Measurements from ENCODE around the gene SLC35F2. TPM values are rescaled to one million over a fixed set of nuclear protein-coding genes. Genes with fewer than 3 reads are reported as not detected.
"Not testable (repeated sequence)": the region's sequence is repeated elsewhere in the genome, so short reads cannot be mapped to it uniquely, and the experiment has no call there.

SLC35F2 gene
- polyA plus RNA-seq, 1 donor from 2014 or later = 21.6 TPM

GRCh38 chr11:107853070-107853469 lies 5.5 kb downstream of the SLC35F2 start:
- no peak overlapping the region for H3K27ac Mint-ChIP-seq
- no peaks in the 10 kb centered on the region for H3K27me3 Mint-ChIP-seq
- H3K9me3 Mint-ChIP-seq = no peaks in the 10 kb centered on the region
- H3K36me3 Mint-ChIP-seq = peaks cover 2% of the 10 kb centered on the region
- peaks cover 14 to 31% (median 29%) of the 10 kb centered on the region in 3 donors for H3K4me1 Mint-ChIP-seq
- H3K4me3 Mint-ChIP-seq = no peak overlapping the region

- no peak overlapping the region for H3K27ac Mint-ChIP-seq
- peaks cover 19 to 33% (median 25%) of the 10 kb centered on the region in 3 donors for H3K4me1 Mint-ChIP-seq
- H3K36me3 Mint-ChIP-seq = peaks cover 2% of the 10 kb centered on the region
- H3K4me3 Mint-ChIP-seq = peak overlapping the region in 1 of 4 donors; percentile 16
- no peaks in the 10 kb centered on the region for H3K9me3 Mint-ChIP-seq
- H3K27me3 Mint-ChIP-seq = no peaks in the 10 kb centered on the region
Observed at GRCh38 chr11:107851704-107852310, 6.8 kb downstream of the SLC35F2 start.

GRCh38 chr11:107849790-107850189 lies 8.8 kb downstream of the SLC35F2 start:
- Mint-ChIP-seq H3K27ac (no peak overlapping the region), H3K4me3 (peak overlapping the region in 1 of 4 donors; percentile 66), H3K36me3 (peaks cover 2% of the 10 kb centered on the region), H3K27me3 (no peaks in the 10 kb centered on the region), H3K9me3 (no peaks in the 10 kb centered on the region), H3K4me1 (peaks cover 19 to 26% (median 19%) of the 10 kb centered on the region in 3 donors)

GRCh38 chr11:107848345-107848744 lies 10.2 kb downstream of the SLC35F2 start:
- no peaks in the 10 kb centered on the region for H3K27me3 Mint-ChIP-seq
- no peaks in the 10 kb centered on the region for H3K9me3 Mint-ChIP-seq
- peaks cover 2% of the 10 kb centered on the region for H3K36me3 Mint-ChIP-seq
- H3K27ac Mint-ChIP-seq = no peak overlapping the region
- peaks cover 19 to 25% (median 19%) of the 10 kb centered on the region in 3 donors for H3K4me1 Mint-ChIP-seq
- H3K4me3 Mint-ChIP-seq = no peak overlapping the region

- no peak overlapping the region for H3K4me3 Mint-ChIP-seq
- peaks cover 26 to 32% (median 27%) of the 10 kb centered on the region in 3 donors for H3K4me1 Mint-ChIP-seq
- H3K27me3 Mint-ChIP-seq = no peaks in the 10 kb centered on the region
- H3K9me3 Mint-ChIP-seq = no peaks in the 10 kb centered on the region
- peaks cover 2% of the 10 kb centered on the region for H3K36me3 Mint-ChIP-seq
- H3K27ac Mint-ChIP-seq = peak overlapping the region in 1 of 3 donors; percentile 5
Observed at GRCh38 chr11:107847184-107847583, 11.4 kb downstream of the SLC35F2 start.

- H3K4me1 Mint-ChIP-seq = peaks cover 24 to 37% (median 27%) of the 10 kb centered on the region in 3 donors
- no peaks in the 10 kb centered on the region for H3K9me3 Mint-ChIP-seq
Observed at GRCh38 chr11:107844041-107844440, 14.5 kb downstream of the SLC35F2 start.

GRCh38 chr11:107842412-107843100 lies 16.0 kb downstream of the SLC35F2 start:
- peaks cover 21 to 30% (median 23%) of the 10 kb centered on the region in 3 donors for H3K4me1 Mint-ChIP-seq

More at GRCh38 chr11:107844041-107844440, 14.5 kb downstream of the SLC35F2 start:
- H3K36me3 Mint-ChIP-seq = peaks cover 2% of the 10 kb centered on the region
- H3K4me3 Mint-ChIP-seq = peak overlapping the region in 1 of 4 donors; percentile 37
- no peaks in the 10 kb centered on the region for H3K27me3 Mint-ChIP-seq
- H3K27ac Mint-ChIP-seq = no peak overlapping the region

GRCh38 chr11:107840129-107840484 lies 18.5 kb downstream of the SLC35F2 start:
- peaks cover 14 to 28% (median 20%) of the 10 kb centered on the region in 3 donors for H3K4me1 Mint-ChIP-seq
- H3K9me3 Mint-ChIP-seq = no peaks in the 10 kb centered on the region
- no peaks in the 10 kb centered on the region for H3K36me3 Mint-ChIP-seq
- H3K27me3 Mint-ChIP-seq = no peaks in the 10 kb centered on the region
- H3K27ac Mint-ChIP-seq = no peak overlapping the region
- no peak overlapping the region for H3K4me3 Mint-ChIP-seq

More at GRCh38 chr11:107842412-107843100, 16.0 kb downstream of the SLC35F2 start:
- Mint-ChIP-seq H3K4me3 (peak overlapping the region in 1 of 4 donors; percentile 24), H3K36me3 (no peaks in the 10 kb centered on the region), H3K27me3 (no peaks in the 10 kb centered on the region), H3K9me3 (no peaks in the 10 kb centered on the region), H3K27ac (no peak overlapping the region)

- H3K4me1 Mint-ChIP-seq = peaks cover 10 to 21% (median 17%) of the 10 kb centered on the region in 3 donors
- H3K9me3 Mint-ChIP-seq = no peaks in the 10 kb centered on the region
- H3K27me3 Mint-ChIP-seq = no peaks in the 10 kb centered on the region
- no peak overlapping the region for H3K27ac Mint-ChIP-seq
- H3K4me3 Mint-ChIP-seq = no peak overlapping the region
- peaks cover 3% of the 10 kb centered on the region for H3K36me3 Mint-ChIP-seq
Observed at GRCh38 chr11:107836851-107837250, 21.7 kb downstream of the SLC35F2 start.

- H3K4me3 Mint-ChIP-seq = no peak overlapping the region
- H3K27me3 Mint-ChIP-seq = no peaks in the 10 kb centered on the region
- peaks cover 3% of the 10 kb centered on the region for H3K36me3 Mint-ChIP-seq
- H3K4me1 Mint-ChIP-seq = peaks cover 6 to 9% (median 9%) of the 10 kb centered on the region in 3 donors
- no peaks in the 10 kb centered on the region for H3K9me3 Mint-ChIP-seq
- H3K27ac Mint-ChIP-seq = no peak overlapping the region
Observed at GRCh38 chr11:107834995-107835394, 23.6 kb downstream of the SLC35F2 start.

GRCh38 chr11:107833926-107834325 lies 24.7 kb downstream of the SLC35F2 start:
- H3K27ac Mint-ChIP-seq = peak overlapping the region in 1 of 3 donors; percentile 27
- not testable (repeated sequence) for H3K4me1 Mint-ChIP-seq, H3K9me3 Mint-ChIP-seq, H3K36me3 Mint-ChIP-seq, H3K27me3 Mint-ChIP-seq, H3K4me3 Mint-ChIP-seq

- H3K4me1 Mint-ChIP-seq = peaks cover 4 to 9% (median 5%) of the 10 kb centered on the region in 3 donors
- no peaks in the 10 kb centered on the region for H3K9me3 Mint-ChIP-seq
- no peak overlapping the region for H3K27ac Mint-ChIP-seq
- H3K27me3 Mint-ChIP-seq = no peaks in the 10 kb centered on the region
- peaks cover 6% of the 10 kb centered on the region for H3K36me3 Mint-ChIP-seq
- no peak overlapping the region for H3K4me3 Mint-ChIP-seq
Observed at GRCh38 chr11:107830915-107831540, 27.6 kb downstream of the SLC35F2 start.

GRCh38 chr11:107827041-107827440 lies 31.5 kb downstream of the SLC35F2 start:
- Mint-ChIP-seq H3K27ac (no peak overlapping the region), H3K4me3 (no peak overlapping the region), H3K9me3 (no peaks in the 10 kb centered on the region), H3K4me1 (peaks cover 7 to 22% (median 9%) of the 10 kb centered on the region in 3 donors), H3K36me3 (peaks cover 3% of the 10 kb centered on the region), H3K27me3 (no peaks in the 10 kb centered on the region)

GRCh38 chr11:107825875-107826274 lies 32.7 kb downstream of the SLC35F2 start:
- no peak overlapping the region for H3K27ac Mint-ChIP-seq
- H3K9me3 Mint-ChIP-seq = no peaks in the 10 kb centered on the region
- H3K36me3 Mint-ChIP-seq = peaks cover 5% of the 10 kb centered on the region
- H3K27me3 Mint-ChIP-seq = no peaks in the 10 kb centered on the region
- H3K4me1 Mint-ChIP-seq = peaks cover 9 to 18% (median 10%) of the 10 kb centered on the region in 3 donors
- H3K4me3 Mint-ChIP-seq = no peak overlapping the region

GRCh38 chr11:107824668-107825369 lies 33.8 kb downstream of the SLC35F2 start:
- no peaks in the 10 kb centered on the region for H3K9me3 Mint-ChIP-seq
- H3K36me3 Mint-ChIP-seq = peaks cover 4% of the 10 kb centered on the region
- H3K27ac Mint-ChIP-seq = no peak overlapping the region
- H3K4me1 Mint-ChIP-seq = peaks cover 9 to 18% (median 11%) of the 10 kb centered on the region in 3 donors
- H3K4me3 Mint-ChIP-seq = peak overlapping the region in 1 of 4 donors; percentile 63
- no peaks in the 10 kb centered on the region for H3K27me3 Mint-ChIP-seq
